CD4-positive, alpha-beta T cell treated with Interleukin-4 for 4 hours (primary cell): ENCODE results near the gene VPS37B.

ENCODE experiments used
- DNase-seq: peaks from one replicate; pipeline ENCODE4 v3.0.0-alpha.2; 2020

VPS37B gene

GRCh38 chr12:122851820-122852219, 44.1 kb downstream of the VPS37B start:
- no peak for DNase-seq

DNA sequence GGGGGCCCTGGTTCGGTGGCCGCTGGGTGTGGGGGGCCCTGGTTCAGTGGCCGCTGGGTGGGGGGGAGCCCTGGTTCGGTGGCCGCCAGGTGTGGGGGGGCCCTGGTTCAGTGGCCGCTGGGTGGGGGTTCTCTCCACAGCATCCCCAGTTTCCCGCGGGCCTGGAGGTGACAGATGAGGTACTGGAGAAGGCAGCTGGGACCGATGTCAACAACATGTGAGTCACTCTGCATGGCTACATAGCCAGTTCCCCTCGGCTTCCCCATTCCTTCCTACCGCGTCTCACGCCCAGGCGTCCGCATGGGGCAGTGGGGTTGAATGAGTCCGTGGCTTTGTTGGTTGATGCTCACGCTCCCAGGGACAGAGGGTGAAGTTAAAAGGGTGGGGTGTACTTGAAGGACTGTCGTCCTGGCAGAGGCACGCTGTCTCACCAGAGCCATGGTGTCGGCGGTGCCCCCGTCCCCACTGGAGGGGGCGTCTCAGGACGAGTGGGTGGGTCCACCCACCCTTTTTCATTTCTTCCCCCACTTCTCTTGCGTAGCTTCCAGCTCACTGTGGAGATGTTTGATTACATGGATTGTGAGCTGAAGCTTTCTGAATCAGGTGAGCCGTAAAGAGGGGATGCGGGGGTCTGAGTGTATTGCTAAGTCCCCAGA, 45.1 kb downstream of the VPS37B start:
- no peak for DNase-seq

GRCh38 chr12:122850048-122850445, 45.9 kb downstream of the VPS37B start:
- no peak for DNase-seq

DNA sequence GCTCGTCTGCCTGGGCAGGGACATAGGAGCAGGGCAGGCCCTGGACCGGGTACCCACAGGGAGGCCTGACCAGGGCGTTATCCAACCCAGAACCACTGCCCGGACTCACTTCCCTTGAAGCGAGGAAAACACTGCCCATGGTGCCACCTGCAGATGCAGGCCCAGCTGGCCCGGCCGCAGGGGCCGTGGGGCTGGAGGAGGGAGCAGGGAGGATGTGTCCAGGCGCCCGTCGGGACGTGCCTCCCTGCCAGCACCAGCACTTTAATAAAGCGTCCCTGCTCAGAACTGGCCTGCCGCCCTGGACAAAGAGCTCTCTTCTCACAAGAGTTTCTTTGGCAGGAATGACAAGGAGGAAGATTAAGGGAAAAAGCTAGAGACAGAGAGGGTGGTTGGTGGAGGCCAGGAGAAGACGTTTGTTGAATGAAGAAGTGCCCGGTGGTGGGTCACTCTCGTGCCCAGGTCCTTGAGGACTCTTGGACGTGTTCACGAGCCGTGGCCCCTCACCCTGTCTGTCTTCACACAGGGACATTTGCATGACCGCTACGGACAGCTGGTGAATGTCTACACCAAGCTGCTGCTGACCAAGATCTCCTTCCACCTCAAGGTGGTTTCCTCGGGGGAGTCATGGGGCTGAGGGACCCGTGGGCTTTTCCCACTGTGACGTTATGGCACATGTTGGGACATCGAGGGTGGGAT, 46.4 kb downstream of the VPS37B start:
- no peak for DNase-seq

DNA sequence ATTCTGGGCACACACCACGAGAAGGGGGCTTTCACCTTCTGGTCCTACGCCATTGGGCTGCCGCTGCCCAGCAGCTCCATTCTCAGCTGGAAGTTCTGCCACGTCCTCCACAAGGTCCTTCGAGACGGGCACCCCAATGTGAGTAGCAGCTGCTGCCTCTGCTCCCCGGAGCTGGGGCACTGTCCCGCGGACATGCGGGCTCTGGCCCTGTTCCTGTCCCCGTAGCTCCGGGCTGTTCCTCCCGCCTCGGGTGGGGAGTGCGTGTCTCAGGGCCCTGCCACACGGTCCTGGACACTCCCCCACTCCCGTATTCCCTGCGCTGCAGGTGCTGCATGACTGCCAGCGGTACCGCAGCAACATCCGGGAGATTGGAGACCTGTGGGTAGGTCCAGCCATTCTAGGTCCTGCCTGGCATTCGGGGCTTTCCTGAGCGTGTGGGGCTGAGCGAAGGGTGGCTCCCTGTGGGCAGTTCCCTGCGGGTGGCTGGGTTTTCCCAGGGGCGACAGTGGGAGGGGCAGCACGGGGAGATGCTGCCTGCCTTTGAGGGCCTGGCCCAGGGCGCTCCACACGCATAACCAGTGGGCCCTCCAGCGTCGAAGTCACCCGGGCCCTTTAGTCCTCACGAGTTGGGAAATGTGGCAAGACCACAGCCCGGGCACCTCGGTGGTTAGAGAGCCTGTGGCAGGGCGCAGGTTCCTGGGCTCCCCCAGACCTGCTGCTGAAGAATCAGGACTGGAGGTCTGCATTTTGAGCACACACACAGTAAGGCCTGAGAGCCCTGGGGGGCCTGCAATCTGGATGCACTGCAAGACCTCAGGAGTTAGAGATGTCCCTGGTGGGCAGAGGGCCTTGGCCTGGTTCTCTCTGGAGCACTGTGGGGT, 47.2 kb downstream of the VPS37B start:
- no peak for DNase-seq

GRCh38 chr12:122847921-122848421, 48.0 kb downstream of the VPS37B start:
- no peak for DNase-seq

GRCh38 chr12:122847516-122847836, 48.4 kb downstream of the VPS37B start:
- DNase-seq: no peak

DNA sequence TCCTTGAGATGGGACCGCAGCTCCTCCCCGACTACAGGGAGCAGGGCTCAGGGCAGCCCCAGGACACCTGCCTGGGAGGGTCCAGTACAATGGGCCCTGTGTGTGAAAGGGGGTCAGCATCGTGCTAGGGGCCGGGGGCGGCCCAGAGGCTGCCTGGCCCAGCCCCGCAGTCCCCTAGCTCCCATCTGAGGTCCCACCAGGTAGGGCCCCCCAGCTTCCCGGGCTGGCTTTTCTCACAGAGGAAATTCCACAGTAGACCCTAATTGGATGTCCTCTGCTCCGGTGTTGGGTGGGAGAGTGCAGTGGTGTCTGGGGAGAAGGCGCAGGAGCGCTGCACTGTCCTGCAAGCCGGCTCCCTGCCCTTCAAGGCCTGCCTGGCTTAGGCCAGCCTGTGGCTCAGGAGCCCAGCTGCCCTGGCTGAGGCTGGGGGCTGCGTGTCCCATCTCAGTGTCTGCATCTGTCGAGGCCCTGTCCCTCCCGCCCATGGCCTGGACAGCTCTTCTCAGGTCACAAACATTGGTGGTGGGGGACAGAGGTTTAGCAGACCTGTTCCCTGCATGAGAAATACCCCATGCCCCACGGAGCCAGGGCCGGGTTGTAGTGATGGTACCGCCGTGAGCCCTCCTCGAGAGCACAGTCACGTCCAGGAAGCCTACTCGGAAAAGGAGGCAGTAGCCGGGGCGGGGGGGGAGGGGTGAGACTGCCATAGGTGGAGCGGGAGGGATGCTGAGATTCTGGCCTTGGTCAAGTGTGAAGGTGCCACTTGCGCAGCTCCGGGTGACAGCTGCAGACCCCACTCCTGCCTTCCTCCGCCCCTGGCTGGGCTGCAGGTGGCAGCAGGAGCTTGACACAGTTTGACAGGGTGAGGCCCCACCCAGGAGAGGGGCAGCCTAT, 49.1 kb downstream of the VPS37B start:
- no peak for DNase-seq

DNA sequence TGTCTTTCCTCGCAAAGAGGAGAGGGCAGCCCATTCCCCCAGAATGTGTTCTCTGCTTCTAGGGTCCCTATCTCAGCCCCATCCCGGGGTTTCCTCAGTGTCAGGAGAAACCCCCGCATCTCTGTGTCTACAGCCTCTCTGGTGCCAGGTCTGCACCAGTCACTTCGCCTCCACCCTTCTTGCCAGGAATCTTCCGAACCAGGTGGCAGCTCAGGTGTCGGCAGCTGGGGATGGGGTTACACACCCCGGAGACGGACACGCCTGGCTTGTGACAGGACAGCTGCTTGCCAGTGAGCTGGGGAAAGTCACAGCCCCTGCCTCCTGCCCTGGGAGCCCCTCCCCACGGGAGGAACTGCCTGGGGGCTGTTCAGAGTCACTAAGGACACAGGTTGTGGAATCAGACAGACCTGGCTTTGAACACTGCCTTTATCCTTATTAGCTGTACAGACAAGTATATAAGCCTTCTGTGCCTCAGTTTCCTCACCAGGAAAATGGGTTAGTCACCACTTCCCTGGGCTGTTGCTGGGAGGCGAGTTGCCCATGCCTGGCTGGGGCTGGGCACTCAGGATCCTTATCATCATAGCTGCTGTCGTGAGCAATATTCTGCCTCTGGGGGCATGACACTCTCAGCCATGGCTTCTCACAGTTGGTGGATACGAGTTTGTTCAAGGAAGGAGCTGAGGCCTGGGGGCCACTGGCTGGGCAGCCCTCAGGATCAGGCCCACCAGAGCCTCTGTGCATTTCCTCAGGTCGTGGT, 49.9 kb downstream of the VPS37B start:
- DNase-seq: no peak

DNA sequence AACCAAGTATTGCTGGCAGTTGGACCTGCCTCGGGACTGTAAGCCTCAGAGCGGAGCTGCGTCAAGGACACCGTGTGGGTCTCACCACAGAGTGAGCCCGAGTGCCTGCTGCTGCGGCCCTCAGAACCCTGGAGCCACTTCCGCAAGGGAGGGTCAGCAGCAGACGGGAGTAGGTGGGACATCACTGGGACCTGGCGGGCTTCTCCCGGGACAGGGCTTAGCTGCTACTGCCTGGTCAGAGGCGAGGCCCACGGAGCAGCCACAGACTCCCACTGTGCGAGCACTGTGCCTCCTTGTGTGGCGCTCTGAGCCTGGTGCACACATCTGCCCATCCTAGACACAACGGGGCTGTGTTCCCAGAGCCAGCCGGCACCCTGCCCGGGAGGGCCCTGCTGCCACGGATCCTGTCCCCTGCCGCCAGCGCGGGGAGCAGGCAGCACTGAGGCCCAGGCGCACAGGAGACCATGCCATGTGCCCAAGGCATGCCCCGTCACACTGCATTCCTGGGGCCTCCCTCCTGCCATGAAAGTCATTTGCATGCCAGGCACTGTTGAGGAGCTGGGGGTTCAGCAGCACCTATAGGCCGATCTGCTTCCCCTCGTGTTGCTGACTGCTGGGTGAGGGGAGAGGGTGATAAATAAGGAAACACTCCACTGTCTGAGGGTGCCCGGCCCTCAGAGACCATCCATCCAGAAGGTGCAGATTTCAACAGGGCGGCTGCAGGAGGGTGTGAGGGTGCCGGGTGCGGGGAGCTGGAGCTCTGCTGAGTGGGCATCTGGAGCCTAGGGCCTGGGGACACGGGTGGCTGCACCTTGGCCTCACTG, 50.7 kb downstream of the VPS37B start:
- no peak for DNase-seq

DNA sequence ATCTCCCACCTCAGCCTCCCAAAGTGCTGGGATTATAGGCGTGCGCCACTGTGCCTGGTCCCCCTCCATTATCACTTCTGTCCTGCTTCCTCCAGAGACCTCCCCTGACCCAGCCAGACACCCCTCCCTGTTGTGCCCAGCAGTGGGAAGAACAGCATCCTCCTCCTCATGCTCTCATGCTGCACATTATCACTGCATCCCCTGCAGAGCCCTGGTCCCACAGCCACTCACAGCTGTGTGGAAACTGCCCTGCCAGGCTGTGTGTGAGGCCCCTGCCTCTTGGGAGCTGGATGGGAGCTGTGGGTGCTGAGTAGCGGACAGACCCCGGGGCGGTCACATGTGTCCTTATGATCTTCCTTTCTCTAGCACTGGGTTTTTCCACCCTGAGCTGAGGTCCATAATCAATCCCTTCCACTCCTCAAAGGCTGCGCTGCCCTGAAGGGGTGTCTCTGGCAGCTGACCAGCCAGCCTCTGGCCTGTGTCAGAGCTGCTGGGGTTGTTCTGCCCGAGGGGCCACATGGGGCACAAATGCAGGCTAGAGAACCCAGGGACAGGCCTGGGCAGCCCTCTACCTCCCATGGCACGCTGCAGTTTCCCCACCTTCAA, 51.5 kb downstream of the VPS37B start:
- DNase-seq: no peak

DNA sequence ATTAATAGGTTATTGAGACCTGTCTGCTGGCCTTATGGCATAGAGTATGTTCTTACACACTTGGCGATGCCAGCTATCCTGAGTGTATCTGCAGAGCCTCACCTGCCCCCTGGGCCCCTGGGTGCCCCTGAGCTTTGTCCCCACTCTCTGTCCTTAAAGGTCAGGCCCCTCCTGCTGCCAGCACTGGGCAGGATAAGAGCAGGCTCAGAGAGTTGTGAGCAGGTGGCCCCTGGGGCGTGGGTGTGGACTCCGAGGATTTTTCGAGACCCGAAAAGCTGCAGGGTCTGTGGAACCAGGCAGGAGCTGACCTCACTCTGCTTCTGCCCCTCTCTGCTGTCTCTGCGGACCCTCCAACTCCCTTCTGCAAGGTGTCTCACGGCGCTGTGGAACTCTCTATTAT, 52.5 kb downstream of the VPS37B start:
- no peak for DNase-seq

DNA sequence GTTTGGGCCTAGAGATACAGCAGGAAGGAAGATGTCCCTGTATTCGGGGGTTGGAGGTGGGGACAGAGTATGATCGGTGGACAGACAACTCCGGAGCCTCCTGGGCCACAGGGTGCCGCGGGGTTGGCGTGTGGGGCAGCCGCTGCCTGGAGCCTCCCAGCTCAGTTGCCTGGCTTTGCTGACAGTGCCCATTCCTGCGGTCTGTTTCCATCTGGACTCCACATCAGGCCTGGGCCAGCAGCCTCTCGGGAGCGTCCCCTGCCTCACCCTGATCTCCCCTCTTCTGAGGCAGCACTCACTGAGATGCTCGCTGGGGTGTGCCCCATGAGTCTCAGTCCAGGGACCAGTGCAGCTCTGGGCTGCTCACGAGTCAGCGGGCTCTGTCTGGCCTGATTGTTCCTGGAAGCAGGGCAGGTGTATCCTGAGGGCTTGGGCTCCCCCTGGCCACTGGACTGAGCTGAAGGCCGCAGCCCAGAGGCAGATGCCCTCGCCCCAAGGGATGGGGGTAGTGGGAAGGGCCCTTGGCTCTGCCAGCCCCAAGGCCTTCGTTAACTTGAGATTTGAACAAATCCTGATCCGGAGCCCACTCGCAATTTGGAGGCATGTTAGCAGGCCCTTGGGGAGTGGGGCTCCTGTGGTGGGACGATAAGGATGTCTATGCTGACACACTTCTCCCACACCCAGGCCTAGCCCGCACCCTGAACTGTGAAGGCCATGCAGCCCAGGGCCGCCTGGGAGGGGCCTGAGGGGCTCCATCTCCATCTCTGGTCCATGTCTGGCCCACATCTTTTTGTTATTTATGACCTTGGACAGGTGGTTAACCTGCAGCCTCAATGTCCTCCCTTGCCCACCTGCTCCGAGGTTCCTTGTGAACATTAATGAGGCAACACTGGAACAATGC, 53.2 kb downstream of the VPS37B start:
- DNase-seq: no peak

DNA sequence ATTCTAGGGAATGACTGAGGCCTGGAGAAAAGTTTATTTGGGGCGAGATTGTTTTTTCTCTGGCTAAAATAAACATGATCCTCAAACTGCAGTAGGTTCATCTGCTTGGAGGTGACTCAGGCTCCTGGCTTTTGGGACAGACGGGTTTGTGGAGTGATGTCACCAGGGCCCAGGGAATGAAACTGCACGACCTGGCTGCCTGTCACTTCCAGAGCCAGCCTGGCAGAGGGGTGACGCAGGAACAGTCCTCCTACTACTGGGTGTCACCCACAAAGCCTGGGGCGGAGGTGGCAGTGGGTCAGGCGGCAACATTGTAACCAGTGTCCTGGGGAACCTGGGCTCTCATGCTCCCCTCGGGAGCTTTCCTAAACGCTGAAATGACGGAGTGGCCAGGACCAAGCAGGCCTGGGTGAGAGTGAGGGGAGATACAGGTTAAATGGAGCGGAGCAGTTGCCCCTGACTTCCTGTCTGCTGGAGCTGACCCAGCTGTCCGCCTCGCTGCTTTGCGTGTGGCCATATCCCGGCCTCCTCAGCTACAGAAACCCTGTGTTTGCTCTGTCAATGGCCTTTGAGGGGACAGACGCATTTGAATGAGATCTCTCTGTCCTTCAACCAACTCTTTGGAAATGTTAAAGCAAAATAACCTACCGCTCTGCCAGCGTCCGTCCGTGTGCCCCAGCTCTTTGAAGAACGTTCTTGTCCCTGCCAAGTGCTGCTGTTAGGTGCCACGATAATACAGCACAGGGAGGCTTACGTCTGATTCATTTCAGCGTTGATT, 54.2 kb downstream of the VPS37B start:
- no peak for DNase-seq

GRCh38 chr12:122840580-122841513, 55.1 kb downstream of the VPS37B start:
- no peak for DNase-seq

DNA sequence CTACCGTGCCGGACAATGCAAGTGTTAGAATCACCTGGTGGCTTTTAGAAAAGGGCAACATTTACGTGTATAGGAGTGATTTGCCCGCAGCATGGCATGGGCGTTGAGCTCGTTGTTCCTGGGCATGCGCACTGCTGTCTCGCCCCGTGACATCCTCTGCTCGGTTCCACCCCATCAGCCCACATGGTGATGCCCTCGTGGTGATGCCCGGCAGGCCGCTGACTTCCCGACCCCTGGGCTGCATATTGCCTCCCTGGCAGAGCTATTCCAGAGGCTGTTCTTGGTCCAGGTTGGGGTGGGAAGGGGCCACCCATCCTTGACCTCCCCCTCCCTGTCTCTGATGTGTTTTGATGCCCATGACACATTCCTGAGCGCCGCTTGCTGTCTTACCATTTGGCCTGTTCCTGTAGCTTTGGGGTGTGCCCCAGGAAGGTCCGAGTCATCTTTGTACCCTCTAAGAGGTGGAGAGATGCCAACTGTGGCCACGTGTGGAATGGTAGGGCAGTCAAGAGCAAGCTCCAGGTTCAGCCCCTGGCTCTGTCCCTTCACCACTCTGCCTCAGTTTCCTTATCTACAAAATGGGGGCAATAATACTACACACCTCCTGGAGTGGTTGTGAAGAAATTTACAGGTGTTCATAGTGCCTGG, 55.9 kb downstream of the VPS37B start:
- no peak for DNase-seq

- no peak for DNase-seq
Observed at GRCh38 chr12:122838841-122839240, 57.1 kb downstream of the VPS37B start.
